Measurements from ENCODE around the gene MMP25.

DNA sequence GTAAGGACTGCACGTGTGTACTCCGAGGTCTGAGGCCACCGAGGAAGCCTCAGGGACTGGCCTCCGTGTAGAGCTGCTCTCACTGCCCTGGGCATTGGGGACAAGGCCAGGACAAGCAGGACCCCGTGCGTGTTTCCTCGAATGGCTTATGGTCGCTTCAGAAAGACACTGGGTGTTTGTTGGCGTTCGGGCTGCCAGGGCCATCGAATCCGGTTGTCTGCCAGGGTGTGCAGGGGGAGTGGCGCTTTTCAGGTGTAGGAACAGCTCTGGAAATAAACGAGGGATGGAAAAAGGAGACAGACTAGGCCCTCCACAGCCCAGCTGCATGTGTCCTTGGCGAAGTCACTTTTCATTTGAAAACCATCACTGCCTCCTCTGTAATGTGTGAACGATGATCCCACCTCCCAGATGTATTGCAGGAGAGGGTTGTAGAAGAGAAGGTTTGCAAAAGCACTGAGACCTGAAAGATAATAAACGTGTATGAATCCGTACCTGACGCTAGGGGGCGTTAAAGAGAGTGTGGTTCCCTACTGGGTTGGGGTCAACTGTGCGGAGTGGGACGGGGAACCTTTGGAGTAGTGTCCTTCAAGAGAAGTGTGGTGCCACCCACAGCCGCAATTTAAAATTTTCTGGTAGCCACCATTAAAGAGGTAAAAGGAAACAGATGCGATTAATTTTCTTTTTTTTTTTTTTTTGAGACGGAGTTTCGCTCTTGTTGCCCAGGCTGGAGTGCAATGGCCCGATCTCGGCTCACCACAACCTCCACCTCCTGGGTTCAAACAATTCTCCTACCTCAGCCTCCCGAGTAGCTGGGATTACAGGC is 54.9 kb downstream of the MMP25 start:
- TF ChIP-seq, protein P1, sequence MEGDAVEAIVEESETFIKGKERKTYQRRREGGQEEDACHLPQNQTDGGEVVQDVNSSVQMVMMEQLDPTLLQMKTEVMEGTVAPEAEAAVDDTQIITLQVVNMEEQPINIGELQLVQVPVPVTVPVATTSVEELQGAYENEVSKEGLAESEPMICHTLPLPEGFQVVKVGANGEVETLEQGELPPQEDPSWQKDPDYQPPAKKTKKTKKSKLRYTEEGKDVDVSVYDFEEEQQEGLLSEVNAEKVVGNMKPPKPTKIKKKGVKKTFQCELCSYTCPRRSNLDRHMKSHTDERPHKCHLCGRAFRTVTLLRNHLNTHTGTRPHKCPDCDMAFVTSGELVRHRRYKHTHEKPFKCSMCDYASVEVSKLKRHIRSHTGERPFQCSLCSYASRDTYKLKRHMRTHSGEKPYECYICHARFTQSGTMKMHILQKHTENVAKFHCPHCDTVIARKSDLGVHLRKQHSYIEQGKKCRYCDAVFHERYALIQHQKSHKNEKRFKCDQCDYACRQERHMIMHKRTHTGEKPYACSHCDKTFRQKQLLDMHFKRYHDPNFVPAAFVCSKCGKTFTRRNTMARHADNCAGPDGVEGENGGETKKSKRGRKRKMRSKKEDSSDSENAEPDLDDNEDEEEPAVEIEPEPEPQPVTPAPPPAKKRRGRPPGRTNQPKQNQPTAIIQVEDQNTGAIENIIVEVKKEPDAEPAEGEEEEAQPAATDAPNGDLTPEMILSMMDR (IDR thresholded peaks at IDR 0.05; ENCODE audit: low read depth, low read length, poor library complexity, severe bottlenecking) = peak; percentile 79
- TF ChIP-seq EZH2phosphoT487 (IDR thresholded peaks at IDR 0.05; ENCODE audit: borderline replicate concordance, low read length) = no peak

All from DOHH2 (cell line).